ENCODE data around the gene RPS27L. TPM values are rescaled to one million over a fixed set of nuclear protein-coding genes. Genes with fewer than 3 reads are reported as not detected.

Gene RPS27L
- total and polyA plus RNA-seq, 2 of the 8 experiments (the other 6 are each of a cell fraction or from before 2014, with no cell fraction given), result 115 to 143 TPM

DNA sequence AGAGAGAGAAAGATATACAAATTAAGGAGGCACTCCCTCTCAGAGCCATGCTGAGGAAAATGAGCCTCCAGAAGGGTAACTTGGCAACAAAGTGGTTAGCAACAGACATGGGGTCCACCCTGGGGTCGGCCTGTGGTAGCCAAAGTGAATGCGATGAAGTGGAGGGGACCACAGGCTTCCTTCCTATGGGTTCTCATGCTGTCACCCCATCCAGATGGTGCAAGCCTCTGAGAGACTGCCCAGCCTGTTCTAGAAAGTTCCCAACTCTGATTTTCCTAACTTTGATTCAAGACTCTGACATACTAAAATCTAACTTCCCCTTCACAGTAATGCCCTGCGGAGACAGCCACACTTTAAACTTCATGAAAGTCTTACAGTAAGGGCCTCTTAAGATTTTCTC is 53.9 kb downstream of the RPS27L start (continued):
- TF ChIP-seq, protein P1, sequence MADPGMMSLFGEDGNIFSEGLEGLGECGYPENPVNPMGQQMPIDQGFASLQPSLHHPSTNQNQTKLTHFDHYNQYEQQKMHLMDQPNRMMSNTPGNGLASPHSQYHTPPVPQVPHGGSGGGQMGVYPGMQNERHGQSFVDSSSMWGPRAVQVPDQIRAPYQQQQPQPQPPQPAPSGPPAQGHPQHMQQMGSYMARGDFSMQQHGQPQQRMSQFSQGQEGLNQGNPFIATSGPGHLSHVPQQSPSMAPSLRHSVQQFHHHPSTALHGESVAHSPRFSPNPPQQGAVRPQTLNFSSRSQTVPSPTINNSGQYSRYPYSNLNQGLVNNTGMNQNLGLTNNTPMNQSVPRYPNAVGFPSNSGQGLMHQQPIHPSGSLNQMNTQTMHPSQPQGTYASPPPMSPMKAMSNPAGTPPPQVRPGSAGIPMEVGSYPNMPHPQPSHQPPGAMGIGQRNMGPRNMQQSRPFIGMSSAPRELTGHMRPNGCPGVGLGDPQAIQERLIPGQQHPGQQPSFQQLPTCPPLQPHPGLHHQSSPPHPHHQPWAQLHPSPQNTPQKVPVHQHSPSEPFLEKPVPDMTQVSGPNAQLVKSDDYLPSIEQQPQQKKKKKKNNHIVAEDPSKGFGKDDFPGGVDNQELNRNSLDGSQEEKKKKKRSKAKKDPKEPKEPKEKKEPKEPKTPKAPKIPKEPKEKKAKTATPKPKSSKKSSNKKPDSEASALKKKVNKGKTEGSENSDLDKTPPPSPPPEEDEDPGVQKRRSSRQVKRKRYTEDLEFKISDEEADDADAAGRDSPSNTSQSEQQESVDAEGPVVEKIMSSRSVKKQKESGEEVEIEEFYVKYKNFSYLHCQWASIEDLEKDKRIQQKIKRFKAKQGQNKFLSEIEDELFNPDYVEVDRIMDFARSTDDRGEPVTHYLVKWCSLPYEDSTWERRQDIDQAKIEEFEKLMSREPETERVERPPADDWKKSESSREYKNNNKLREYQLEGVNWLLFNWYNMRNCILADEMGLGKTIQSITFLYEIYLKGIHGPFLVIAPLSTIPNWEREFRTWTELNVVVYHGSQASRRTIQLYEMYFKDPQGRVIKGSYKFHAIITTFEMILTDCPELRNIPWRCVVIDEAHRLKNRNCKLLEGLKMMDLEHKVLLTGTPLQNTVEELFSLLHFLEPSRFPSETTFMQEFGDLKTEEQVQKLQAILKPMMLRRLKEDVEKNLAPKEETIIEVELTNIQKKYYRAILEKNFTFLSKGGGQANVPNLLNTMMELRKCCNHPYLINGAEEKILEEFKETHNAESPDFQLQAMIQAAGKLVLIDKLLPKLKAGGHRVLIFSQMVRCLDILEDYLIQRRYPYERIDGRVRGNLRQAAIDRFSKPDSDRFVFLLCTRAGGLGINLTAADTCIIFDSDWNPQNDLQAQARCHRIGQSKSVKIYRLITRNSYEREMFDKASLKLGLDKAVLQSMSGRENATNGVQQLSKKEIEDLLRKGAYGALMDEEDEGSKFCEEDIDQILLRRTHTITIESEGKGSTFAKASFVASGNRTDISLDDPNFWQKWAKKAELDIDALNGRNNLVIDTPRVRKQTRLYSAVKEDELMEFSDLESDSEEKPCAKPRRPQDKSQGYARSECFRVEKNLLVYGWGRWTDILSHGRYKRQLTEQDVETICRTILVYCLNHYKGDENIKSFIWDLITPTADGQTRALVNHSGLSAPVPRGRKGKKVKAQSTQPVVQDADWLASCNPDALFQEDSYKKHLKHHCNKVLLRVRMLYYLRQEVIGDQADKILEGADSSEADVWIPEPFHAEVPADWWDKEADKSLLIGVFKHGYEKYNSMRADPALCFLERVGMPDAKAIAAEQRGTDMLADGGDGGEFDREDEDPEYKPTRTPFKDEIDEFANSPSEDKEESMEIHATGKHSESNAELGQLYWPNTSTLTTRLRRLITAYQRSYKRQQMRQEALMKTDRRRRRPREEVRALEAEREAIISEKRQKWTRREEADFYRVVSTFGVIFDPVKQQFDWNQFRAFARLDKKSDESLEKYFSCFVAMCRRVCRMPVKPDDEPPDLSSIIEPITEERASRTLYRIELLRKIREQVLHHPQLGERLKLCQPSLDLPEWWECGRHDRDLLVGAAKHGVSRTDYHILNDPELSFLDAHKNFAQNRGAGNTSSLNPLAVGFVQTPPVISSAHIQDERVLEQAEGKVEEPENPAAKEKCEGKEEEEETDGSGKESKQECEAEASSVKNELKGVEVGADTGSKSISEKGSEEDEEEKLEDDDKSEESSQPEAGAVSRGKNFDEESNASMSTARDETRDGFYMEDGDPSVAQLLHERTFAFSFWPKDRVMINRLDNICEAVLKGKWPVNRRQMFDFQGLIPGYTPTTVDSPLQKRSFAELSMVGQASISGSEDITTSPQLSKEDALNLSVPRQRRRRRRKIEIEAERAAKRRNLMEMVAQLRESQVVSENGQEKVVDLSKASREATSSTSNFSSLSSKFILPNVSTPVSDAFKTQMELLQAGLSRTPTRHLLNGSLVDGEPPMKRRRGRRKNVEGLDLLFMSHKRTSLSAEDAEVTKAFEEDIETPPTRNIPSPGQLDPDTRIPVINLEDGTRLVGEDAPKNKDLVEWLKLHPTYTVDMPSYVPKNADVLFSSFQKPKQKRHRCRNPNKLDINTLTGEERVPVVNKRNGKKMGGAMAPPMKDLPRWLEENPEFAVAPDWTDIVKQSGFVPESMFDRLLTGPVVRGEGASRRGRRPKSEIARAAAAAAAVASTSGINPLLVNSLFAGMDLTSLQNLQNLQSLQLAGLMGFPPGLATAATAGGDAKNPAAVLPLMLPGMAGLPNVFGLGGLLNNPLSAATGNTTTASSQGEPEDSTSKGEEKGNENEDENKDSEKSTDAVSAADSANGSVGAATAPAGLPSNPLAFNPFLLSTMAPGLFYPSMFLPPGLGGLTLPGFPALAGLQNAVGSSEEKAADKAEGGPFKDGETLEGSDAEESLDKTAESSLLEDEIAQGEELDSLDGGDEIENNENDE (IDR thresholded peaks at IDR 0.05; ENCODE audit: insufficient replicate concordance, low read length), result no peak
- no peak for TF ChIP-seq KDM5A (IDR thresholded peaks at IDR 0.05; ENCODE audit: low read length)

Data from H1 (cell line).